GM12878 (cell line): ENCODE measurements around the gene ETNK2. TPM values are rescaled to one million over a fixed set of nuclear protein-coding genes. Genes with fewer than 3 reads are reported as not detected.

Experiments used
- ATAC-seq: fragments of 200-7000 bp; cut with Tn5 transposase; 3 replicates; pipeline ENCODE4 v1.9.1; 2020; ENCODE audit warnings: mild to moderate bottlenecking, moderate library complexity
- BruUV-seq: library from RNA; stranded (reverse); fragments of 400-500 nt; replicated peaks from 2 replicates; lab custom pipeline; 2021; lab: Mats Ljungman, UMichigan
- CTCF ChIA-PET: fragments of 300-600 bp; sonication (Branson Sonifier 250); formaldehyde crosslinking; extraction: SDS; loops from one replicate; lab custom pipeline; 2021; ENCODE audit warnings: inconsistent platforms; lab: Yijun Ruan, JAX
- POLR2A ChIA-PET: fragments of 350-600 bp; formaldehyde crosslinking; extraction: SDS; loops from one replicate; lab custom pipeline; 2021; ENCODE audit warnings: inconsistent platforms; lab: Charles Lee
- RAD21 ChIA-PET: fragments of 300-600 bp; sonication (Branson Sonifier 250); formaldehyde crosslinking; loops from one replicate; lab custom pipeline; 2023; ENCODE audit warnings: antibody characterized with exemption; ENCODE audit not compliant: unreplicated experiment; lab: Charles Lee
- SMC1A ChIA-PET: fragments of 300-600 bp; sonication (Branson Sonifier 250); formaldehyde crosslinking; loops from one replicate; lab custom pipeline; 2023; ENCODE audit not compliant: unreplicated experiment, uncharacterized antibody; lab: Charles Lee
- DNase-seq: peaks from one replicate; pipeline ENCODE4 v3.0.0-alpha.2; 2011; ENCODE audit warnings: low read depth, low spot score
- FAIRE-seq: peaks from 3 replicates; lab custom pipeline; 2011; peaks lifted over from hg19 to GRCh38; lab: Jason Lieb, UNC
- H2AFZ ChIP-seq: 2 replicates; pipeline ENCODE4 v1.6.0; 2011; ENCODE audit warnings: low read depth, low read length, control low read depth; ENCODE audit not compliant: control insufficient read depth
- H3K27ac ChIP-seq: 2 replicates; pipeline ENCODE4 v1.5.1; 2011; ENCODE audit warnings: control low read depth; ENCODE audit not compliant: control insufficient read depth, insufficient read depth
- H3K27me3 ChIP-seq, 2 experiments: replicated peaks in 1 of 2; 2 replicates each; pipeline versions ENCODE4 v1.6.0 to v1.6.1; 2011; ENCODE audit warnings: low read length in 1 of 2; ENCODE audit not compliant: control insufficient read depth in 2 of 2, insufficient read depth in 2 of 2
- H3K36me3 ChIP-seq, 2 experiments: 2 replicates each; pipeline ENCODE4 v1.5.1; 2011; ENCODE audit warnings: low read length in 1 of 2; ENCODE audit not compliant: control insufficient read depth in 2 of 2, insufficient read depth in 2 of 2
- H3K4me1 ChIP-seq: 2 replicates; pipeline ENCODE4 v1.6.1; 2011; ENCODE audit warnings: mild to moderate bottlenecking, low read length, moderate library complexity, mixed read lengths; ENCODE audit not compliant: control insufficient read depth, insufficient read depth
- H3K4me2 ChIP-seq: 2 replicates; pipeline ENCODE4 v1.6.0; 2011; ENCODE audit warnings: control low read depth; ENCODE audit not compliant: control insufficient read depth, insufficient read depth
- H3K4me3 ChIP-seq: fragments of 200-600 bp; sonication (generic); 2 replicates; pipeline ENCODE4 v1.5.1; 2016
- H3K79me2 ChIP-seq: 2 replicates; pipeline ENCODE4 v1.6.0; 2011; ENCODE audit warnings: low read length; ENCODE audit not compliant: control insufficient read depth, insufficient read depth
- H3K9ac ChIP-seq: 2 replicates; pipeline ENCODE4 v1.8.0; 2011; ENCODE audit warnings: low read length, control low read depth, mixed read lengths; ENCODE audit not compliant: control insufficient read depth, insufficient read depth
- H3K9me3 ChIP-seq: replicated peaks from 3 replicates; pipeline ENCODE4 v1.5.1; 2011; ENCODE audit warnings: mild to moderate bottlenecking, low read length; ENCODE audit not compliant: control insufficient read depth, insufficient read depth
- H4K20me1 ChIP-seq: 2 replicates; pipeline ENCODE4 v1.6.0; 2011; ENCODE audit not compliant: control insufficient read depth, insufficient read depth
- IKZF1 ChIP-seq: fragments of 450-650 bp; conservative IDR thresholded peaks from 2 replicates; pipeline ENCODE4 v1.6.1; 2017; ENCODE audit warnings: antibody characterized with exemption, mild to moderate bottlenecking
- PML ChIP-seq: IDR thresholded peaks from 2 replicates; pipeline ENCODE4 v1.6.1; 2012; ENCODE audit warnings: low read length, inconsistent platforms
- SMAD5 ChIP-seq: IDR thresholded peaks from 2 replicates; pipeline ENCODE4 v1.6.1; 2016; ENCODE audit warnings: antibody characterized with exemption, low read depth
- SUZ12 ChIP-seq: fragments of 200-600 bp; sonication (generic); IDR thresholded peaks from one replicate; pipeline ENCODE4 v1.6.1; 2018; ENCODE audit warnings: antibody characterized with exemption, mild to moderate bottlenecking; ENCODE audit not compliant: unreplicated experiment
- USF1 ChIP-seq: IDR thresholded peaks from 2 replicates; pipeline ENCODE4 v1.6.1; 2011; ENCODE audit warnings: borderline replicate concordance, low read depth, mild to moderate bottlenecking, moderate library complexity, mixed read lengths, low read length; ENCODE audit not compliant: insufficient read depth; ENCODE audit errors: extremely low read length
- WGBS: methylation state at CpG from one replicate; pipeline ENCODE4 v1.1.6; 2016; ENCODE audit warnings: low lambda C conversion rate; ENCODE audit not compliant: insufficient replicate concordance, insufficient coverage; ENCODE audit errors: missing lambda C conversion rate; 5-methylcytosine and 5-hydroxymethylcytosine counted together
- in situ Hi-C: fragments of 300-500 bp; cut with MboI; formaldehyde crosslinking; loops from 9 replicates; pipeline ENCODE4 v1.14.3; 2018; ENCODE audit warnings: mixed read lengths
- intact Hi-C: fragments of 100-400 bp; cut with micrococcal nuclease; formaldehyde crosslinking; loops from one replicate; pipeline ENCODE4 v1.14.2; 2022; ENCODE audit not compliant: unreplicated experiment
- polyA plus RNA-seq, 11 experiments: library from polyadenylated mRNA; depleted of rRNA in 4 of 11; unstranded in 6 of 11; stranded (reverse) in 5 of 11; fragments of >200 nt; fragmentation: Nextera tagmentation in 4 of 11; fragmentation: Illumina TruSeq in 1 of 11; extraction: Ambion mirVana in 4 of 11; extraction: Trizol in 1 of 11; gene quantifications; 1 replicate in 1 of 11; 2 replicates in 10 of 11; pipeline versions ENCODE4 v1.2.1 to v1.2.3, GENCODE V29; 2011 to 2016; ENCODE audit warnings: inconsistent platforms in 2 of 11, missing spikeins in 2 of 11, low read depth in 1 of 11
- total RNA-seq, 4 experiments: library from RNA; depleted of rRNA in 3 of 4; stranded (reverse); fragments of >200 nt in 3 of 4; fragmentation: Illumina TruSeq in 1 of 4; extraction: Trizol in 1 of 4; gene quantifications; 2 replicates each; pipeline versions ENCODE4 v1.2.1 to v1.2.3, GENCODE V29; 2013 to 2021

Gene ETNK2
- total and polyA plus RNA-seq, 10 of the 15 experiments (the other 5 are each of a cell fraction or from before 2014, with no cell fraction given) = 0.14 TPM; not detected in 9

DNA sequence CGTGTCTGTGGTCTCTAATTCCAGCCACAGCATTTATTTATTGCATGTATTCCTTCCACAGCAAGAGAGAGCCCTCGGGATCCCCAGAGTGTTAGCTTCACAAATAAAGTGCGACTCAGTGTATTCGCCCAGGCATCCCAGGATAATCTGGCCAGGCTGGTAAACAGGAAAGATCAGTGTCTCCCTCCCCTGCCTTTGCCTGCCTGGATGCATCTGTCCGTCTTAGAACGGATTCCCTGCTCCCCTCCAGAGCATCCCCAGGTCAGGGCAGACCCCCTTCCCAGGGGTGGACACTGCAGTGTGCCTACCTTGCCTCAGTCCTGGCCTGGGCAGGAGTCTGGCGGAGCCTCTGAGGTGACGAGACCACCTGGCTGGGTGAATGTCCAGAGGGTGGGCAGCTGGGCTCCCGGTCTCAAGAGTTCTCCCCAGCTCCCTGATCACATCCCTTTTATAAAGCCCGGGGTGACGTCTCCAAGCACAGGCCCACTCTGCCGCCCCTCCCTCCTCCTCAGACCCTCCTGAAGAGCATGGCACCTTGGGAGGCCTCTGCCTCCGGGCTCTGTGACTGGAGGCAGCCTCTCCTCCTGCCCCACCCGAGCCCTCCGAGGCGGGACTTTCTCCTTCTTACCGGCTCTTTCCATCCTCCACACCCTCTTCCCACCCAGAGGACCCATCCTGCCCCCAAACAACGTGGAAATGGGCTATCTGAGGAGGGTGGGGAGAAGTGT is 44.4 kb upstream of the ETNK2 start, which contains the start of gene KISS1:
TSS of gene KISS1 (minus strand) at position 424 of the 728 bp plus-strand sequence. CDS start 3,615 bp downstream, outside the sequence.
- no peak for TF ChIP-seq SUZ12
- ChIA-PET POLR2A (interaction anchor here (0.5 kb wide), 1 partner anchor 12 kb away, joined by 3 read pairs; no protein-coding TSS in a partner anchor), RAD21 (no interaction called here), SMC1A (no interaction called here), CTCF (interaction anchor here (1.0 kb wide), 1 partner anchor 68 kb away, joined by 3 read pairs; no protein-coding TSS in a partner anchor)
- Histone ChIP-seq H3K36me3 (no peaks in the 10 kb centered on the region), H3K9me3 (no peaks in the 10 kb centered on the region), H3K79me2 (no peaks in the 10 kb centered on the region), H3K4me3 (no peak within 1 kb of the TSS), H3K4me2 (no peak within 1 kb of the TSS), H3K27ac (no peak within 1 kb of the TSS), H3K4me1 (no peaks in the 10 kb centered on the region), H4K20me1 (no peaks in the 10 kb centered on the region), H3K9ac (no peak within 1 kb of the TSS), H3K27me3 (peaks cover 3% of the 10 kb centered on the region in 2 experiments; a peak in 3 of 4 replicates), H2AFZ (no peak within 1 kb of the TSS)
- DNase-seq (no peak), FAIRE-seq (no peak), ATAC-seq (no peak)
- in situ Hi-C loops (no loop called here), intact Hi-C loops (no loop called here)
- no TSS peak for BruUV-seq
- WGBS = 13% methylated on average over 17 of the region's 18 CpGs

DNA sequence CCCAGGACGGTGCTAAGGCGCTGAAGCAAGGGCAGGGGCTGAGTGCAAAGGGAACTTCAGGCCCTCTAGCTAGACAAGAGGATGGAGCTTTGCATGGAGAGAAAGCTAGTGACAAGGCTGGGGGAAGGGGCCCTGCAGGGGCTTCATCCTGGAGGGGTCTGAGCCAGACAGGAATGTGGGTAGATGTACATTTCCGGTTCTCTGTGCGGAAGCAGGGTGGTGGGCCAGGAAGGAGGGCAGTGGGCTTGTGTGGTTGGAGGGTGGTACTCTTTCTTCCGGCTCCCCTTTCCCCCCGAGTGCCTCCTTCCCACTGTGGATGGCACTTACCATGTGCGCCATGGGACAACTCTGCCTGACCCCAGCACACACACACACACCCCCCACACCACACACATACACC is 42.9 kb upstream of the ETNK2 start:
- Histone ChIP-seq H3K4me2 (no peak overlapping the region), H3K9ac (no peak overlapping the region), H3K9me3 (no peaks in the 10 kb centered on the region), H3K4me3 (no peak overlapping the region), H3K27me3 (peaks cover 3 to 5% of the 10 kb centered on the region in 2 experiments; a peak in 3 of 4 replicates), H3K27ac (no peak overlapping the region)
- RAD21 ChIA-PET = no interaction called here
- 13% methylated on average over 7 of the region's 7 CpGs for WGBS
- CTCF ChIA-PET = interaction anchor here (1.5 kb wide), 1 partner anchor 15 kb away, joined by 3 read pairs; no protein-coding TSS in a partner anchor
- TF ChIP-seq SMAD5 = no peak
- no peak for TF ChIP-seq IKZF1
- TF ChIP-seq USF1 = no peak
- TF ChIP-seq PML = no peak
- TF ChIP-seq, all 136 proteins: peak for 0
- SMC1A ChIA-PET = no interaction called here
- POLR2A ChIA-PET = no interaction called here
- Histone ChIP-seq H4K20me1 (no peaks in the 10 kb centered on the region), H3K36me3 (no peaks in the 10 kb centered on the region), H3K4me1 (no peaks in the 10 kb centered on the region), H2AFZ (no peak overlapping the region), H3K79me2 (no peaks in the 10 kb centered on the region)
- ATAC-seq = no peak
- intact Hi-C loops (no loop called here), in situ Hi-C loops (no loop called here)
- no peak for FAIRE-seq
- no TSS peak for BruUV-seq
- DNase-seq = no peak
